HCT116 (cell line): ENCODE data around the gene KIF5C. TPM values are rescaled to one million over a fixed set of nuclear protein-coding genes. Genes with fewer than 3 reads are reported as not detected.
"Not testable (repeated sequence)": the region's sequence is repeated elsewhere in the genome, so short reads cannot be mapped to it uniquely, and the experiment has no call there.

Source experiments
- ATAC-seq: fragments of 200-7000 bp; cut with Tn5 transposase; 2 replicates; pipeline ENCODE4 v1.9.1; 2020; ENCODE audit warnings: mild to moderate bottlenecking, moderate library complexity
- BruUV-seq: library from RNA; stranded (reverse); fragments of 400-500 nt; replicated peaks from 2 replicates; lab custom pipeline; 2021; lab: Mats Ljungman, UMichigan
- CTCF ChIA-PET: fragments of 300-600 bp; sonication (Branson Sonifier 250); formaldehyde crosslinking; loops from one replicate; lab custom pipeline; 2021; ENCODE audit warnings: antibody characterized with exemption; lab: Charles Lee
- POLR2A ChIA-PET: fragments of 300-600, 350-600 bp; sonication (Branson Sonifier 250); formaldehyde crosslinking; loops from one replicate; lab custom pipeline; 2021; ENCODE audit warnings: antibody characterized with exemption; lab: Charles Lee
- RAD21 ChIA-PET, 2 experiments: fragments of 300-600 bp; sonication (Branson Sonifier 250); formaldehyde crosslinking; loops; one replicate each; lab custom pipeline; 2023; ENCODE audit warnings: low total read pairs in 2 of 2; ENCODE audit not compliant: uncharacterized antibody in 2 of 2, unreplicated experiment in 2 of 2, low non-redundant PET in 1 of 2; lab: Charles Lee
- DNase-seq: peaks from one replicate; pipeline ENCODE4 v3.0.0-alpha.2; 2010; ENCODE audit warnings: low read depth, low spot score
- H2AFZ ChIP-seq: fragments of 200-600 bp; shearing (Covaris generic), sonication (generic); 2 replicates; pipeline ENCODE4 v1.6.1; 2017; ENCODE audit warnings: low read depth, mixed run types, mixed read lengths, antibody characterized with exemption, low read length; ENCODE audit not compliant: poor library complexity, severe bottlenecking
- H3K27ac ChIP-seq: 2 replicates; pipeline ENCODE4 v1.5.1; 2012; ENCODE audit warnings: low read depth, low read length
- H3K27me3 ChIP-seq: fragments of 200-600 bp; sonication (generic); 2 replicates; pipeline ENCODE4 v1.6.1; 2016; ENCODE audit warnings: mixed run types, low read length, mixed read lengths; ENCODE audit not compliant: insufficient read depth
- H3K36me3 ChIP-seq, 2 experiments: fragments of 200-500 bp in 1 of 2; fragments of 200-600 bp in 1 of 2; sonication (Bioruptor generic) in 1 of 2; sonication (generic) in 1 of 2; 2 replicates each; pipeline versions ENCODE4 v1.5.1 to v1.6.1; 2014 to 2016; ENCODE audit warnings: low read length in 2 of 2, inconsistent platforms in 1 of 2, mixed read lengths in 1 of 2, mixed run types in 1 of 2; ENCODE audit not compliant: insufficient read depth in 2 of 2, control insufficient read depth in 1 of 2
- H3K4me1 ChIP-seq, 2 experiments: fragments of 200-600 bp in 1 of 2; sonication (generic) in 1 of 2; 2 replicates each; pipeline versions ENCODE4 v1.5.1 to v1.6.1; 2012 to 2017; ENCODE audit warnings: low read length in 2 of 2, inconsistent platforms in 1 of 2, mild to moderate bottlenecking in 1 of 2, mixed read lengths in 1 of 2, mixed run types in 1 of 2, moderate library complexity in 1 of 2; ENCODE audit not compliant: insufficient read depth in 2 of 2, control insufficient read depth in 1 of 2
- H3K4me2 ChIP-seq: fragments of 200-600 bp; sonication (generic); 2 replicates; pipeline ENCODE4 v1.6.1; 2017; ENCODE audit warnings: mixed run types, low read length, mixed read lengths
- H3K4me3 ChIP-seq, 2 experiments: fragments of 200-600 bp in 1 of 2; sonication (generic) in 1 of 2; replicated peaks in 1 of 2; 2 replicates each; pipeline ENCODE4 v1.5.1; 2011 to 2016; ENCODE audit warnings: low read length in 2 of 2, control low read depth in 1 of 2, low read depth in 1 of 2, mild to moderate bottlenecking in 1 of 2, mixed read lengths in 1 of 2, mixed run types in 1 of 2
- H3K79me2 ChIP-seq: fragments of 200-600 bp; sonication (generic); 2 replicates; pipeline ENCODE4 v1.6.1; 2017; ENCODE audit warnings: mild to moderate bottlenecking, mixed run types, low read length, moderate library complexity, mixed read lengths; ENCODE audit not compliant: insufficient read depth
- H3K9ac ChIP-seq: fragments of 200-600 bp; sonication (generic); 2 replicates; pipeline ENCODE4 v1.6.1; 2016; ENCODE audit warnings: low read length, mixed read lengths
- H3K9me2 ChIP-seq: fragments of 200-600 bp; sonication (generic), shearing (Covaris generic); 2 replicates; pipeline ENCODE4 v1.6.1; 2017; ENCODE audit warnings: mixed run types, mild to moderate bottlenecking, moderate library complexity; ENCODE audit not compliant: insufficient read depth
- H3K9me3 ChIP-seq, 2 experiments: fragments of 200-500 bp in 1 of 2; fragments of 200-600 bp in 1 of 2; sonication (Bioruptor generic) in 1 of 2; sonication (generic) in 1 of 2; 2 replicates each; pipeline ENCODE4 v1.6.1; 2014 to 2017; ENCODE audit warnings: low read length in 2 of 2, mixed read lengths in 2 of 2, inconsistent platforms in 1 of 2, low read depth in 1 of 2, mild to moderate bottlenecking in 1 of 2, mixed run types in 1 of 2, moderate library complexity in 1 of 2; ENCODE audit not compliant: control insufficient read depth in 1 of 2, insufficient read depth in 1 of 2
- H4K20me1 ChIP-seq: fragments of 200-600 bp; sonication (generic), shearing (Covaris generic); 2 replicates; pipeline ENCODE4 v1.6.1; 2017; ENCODE audit warnings: mixed run types, mild to moderate bottlenecking, moderate library complexity; ENCODE audit not compliant: insufficient read depth
- CBX3 ChIP-seq: IDR thresholded peaks from 2 replicates; pipeline ENCODE4 v1.6.1; 2012; ENCODE audit warnings: low read depth
- CEBPB ChIP-seq: IDR thresholded peaks from 2 replicates; pipeline ENCODE4 v1.6.1; 2012; ENCODE audit warnings: low read depth
- POLR2A ChIP-seq: IDR thresholded peaks from 2 replicates; pipeline ENCODE4 v1.7.0; 2011; ENCODE audit warnings: borderline replicate concordance; ENCODE audit not compliant: insufficient read depth, insufficient read length; ENCODE audit errors: extremely low read depth
- TCF7L2 ChIP-seq: IDR thresholded peaks from 2 replicates; pipeline ENCODE4 v1.7.0; 2011; ENCODE audit warnings: borderline replicate concordance, inconsistent platforms; ENCODE audit not compliant: insufficient read depth, insufficient read length; ENCODE audit errors: extremely low read depth
- ZFX ChIP-seq: fragments of 450-650 bp; IDR thresholded peaks from 2 replicates; pipeline ENCODE4 v1.6.1; 2017
- ZNF274 ChIP-seq: fragments of 200-500 bp; sonication (Bioruptor generic); IDR thresholded peaks from 2 replicates; pipeline ENCODE4 v1.6.1; 2014; ENCODE audit warnings: mild to moderate bottlenecking, low read depth, low read length, inconsistent platforms
- intact Hi-C: fragments of 100-400 bp; cut with micrococcal nuclease; formaldehyde crosslinking; loops from 2 replicates; pipeline ENCODE4 v1.10.0; 2022
- total RNA-seq: library from RNA; stranded (reverse); gene quantifications from one replicate; pipeline ENCODE4 v1.2.1, GENCODE V29; 2021; ENCODE audit not compliant: unreplicated experiment
- TF ChIP-seq, protein P1 (sequence below): IDR thresholded peaks from 2 replicates; pipeline ENCODE4 v1.6.1; 2012; ENCODE audit warnings: low read depth

KIF5C gene
- total RNA-seq, 1 experiment from 2014 or later: 6.5 TPM

DNA sequence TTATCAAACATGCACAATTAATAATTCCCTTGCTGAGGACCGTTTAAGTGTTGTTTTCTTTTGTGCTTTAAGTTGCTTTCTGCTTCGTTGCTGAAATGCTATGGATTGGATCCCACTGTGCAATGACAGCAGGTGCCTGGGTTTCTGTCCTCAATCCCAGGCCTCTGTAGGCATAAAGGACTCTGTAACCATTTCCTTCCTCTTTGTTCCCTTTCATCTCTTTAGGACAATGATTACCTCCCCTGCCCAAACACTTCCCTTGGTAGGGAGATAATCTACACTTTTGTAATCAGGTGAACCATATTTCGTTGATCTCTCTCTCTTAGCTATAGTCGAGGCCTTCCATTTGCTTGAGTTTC is 104.9 kb downstream of the KIF5C start:
- ChIA-PET RAD21 (no interaction called here), CTCF (no interaction called here), POLR2A (no interaction called here)
- Histone ChIP-seq H3K36me3 (no peaks in the 10 kb centered on the region), H3K27me3 (no peaks in the 10 kb centered on the region), H4K20me1 (no peaks in the 10 kb centered on the region), H3K9me3 (no peaks in the 10 kb centered on the region), H3K4me3 (no peak overlapping the region), H3K4me1 (no peaks in the 10 kb centered on the region), H3K9me2 (no peaks in the 10 kb centered on the region), H3K4me2 (no peak overlapping the region), H3K9ac (no peak overlapping the region), H3K27ac (no peak overlapping the region), H3K79me2 (no peaks in the 10 kb centered on the region), H2AFZ (no peak overlapping the region)
- no TSS peak for BruUV-seq
- intact Hi-C loops: no loop called here
- ATAC-seq (no peak), DNase-seq (no peak)
- TF ChIP-seq ZFX (no peak), TCF7L2 (no peak), POLR2A (no peak), ZNF274 (no peak), CBX3 (no peak), CEBPB (no peak)
- TF ChIP-seq, protein P1, sequence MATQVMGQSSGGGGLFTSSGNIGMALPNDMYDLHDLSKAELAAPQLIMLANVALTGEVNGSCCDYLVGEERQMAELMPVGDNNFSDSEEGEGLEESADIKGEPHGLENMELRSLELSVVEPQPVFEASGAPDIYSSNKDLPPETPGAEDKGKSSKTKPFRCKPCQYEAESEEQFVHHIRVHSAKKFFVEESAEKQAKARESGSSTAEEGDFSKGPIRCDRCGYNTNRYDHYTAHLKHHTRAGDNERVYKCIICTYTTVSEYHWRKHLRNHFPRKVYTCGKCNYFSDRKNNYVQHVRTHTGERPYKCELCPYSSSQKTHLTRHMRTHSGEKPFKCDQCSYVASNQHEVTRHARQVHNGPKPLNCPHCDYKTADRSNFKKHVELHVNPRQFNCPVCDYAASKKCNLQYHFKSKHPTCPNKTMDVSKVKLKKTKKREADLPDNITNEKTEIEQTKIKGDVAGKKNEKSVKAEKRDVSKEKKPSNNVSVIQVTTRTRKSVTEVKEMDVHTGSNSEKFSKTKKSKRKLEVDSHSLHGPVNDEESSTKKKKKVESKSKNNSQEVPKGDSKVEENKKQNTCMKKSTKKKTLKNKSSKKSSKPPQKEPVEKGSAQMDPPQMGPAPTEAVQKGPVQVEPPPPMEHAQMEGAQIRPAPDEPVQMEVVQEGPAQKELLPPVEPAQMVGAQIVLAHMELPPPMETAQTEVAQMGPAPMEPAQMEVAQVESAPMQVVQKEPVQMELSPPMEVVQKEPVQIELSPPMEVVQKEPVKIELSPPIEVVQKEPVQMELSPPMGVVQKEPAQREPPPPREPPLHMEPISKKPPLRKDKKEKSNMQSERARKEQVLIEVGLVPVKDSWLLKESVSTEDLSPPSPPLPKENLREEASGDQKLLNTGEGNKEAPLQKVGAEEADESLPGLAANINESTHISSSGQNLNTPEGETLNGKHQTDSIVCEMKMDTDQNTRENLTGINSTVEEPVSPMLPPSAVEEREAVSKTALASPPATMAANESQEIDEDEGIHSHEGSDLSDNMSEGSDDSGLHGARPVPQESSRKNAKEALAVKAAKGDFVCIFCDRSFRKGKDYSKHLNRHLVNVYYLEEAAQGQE: no peak
- TF ChIP-seq, all 23 proteins: peak for 0

DNA sequence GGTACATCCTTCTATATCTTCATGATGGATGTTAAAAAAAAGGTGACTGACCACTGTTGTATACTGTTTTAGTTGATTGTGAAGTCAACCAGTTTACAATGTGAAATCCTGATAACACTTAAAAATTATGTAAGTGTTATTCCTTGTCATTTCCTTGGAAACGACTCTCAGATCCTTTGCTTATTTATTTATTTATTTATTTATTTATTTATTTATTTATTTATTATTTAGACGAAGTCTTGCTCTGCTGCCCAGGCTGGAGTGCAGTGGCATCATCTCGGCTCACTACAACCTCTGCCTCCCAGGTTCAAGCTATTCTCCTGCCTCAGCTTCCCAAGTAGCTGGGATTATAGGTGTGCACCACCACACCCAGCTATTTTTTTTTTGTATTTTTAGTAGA is 105.5 kb downstream of the KIF5C start:
- H3K36me3 ChIP-seq, H3K9me3 ChIP-seq, H3K4me3 ChIP-seq, H3K27ac ChIP-seq, intact Hi-C loops, H3K27me3 ChIP-seq, CTCF ChIA-PET, H2AFZ ChIP-seq, H3K9ac ChIP-seq, BruUV-seq, DNase-seq, H3K79me2 ChIP-seq, H3K4me2 ChIP-seq, POLR2A ChIA-PET, ATAC-seq, RAD21 ChIA-PET, H3K4me1 ChIP-seq, H3K9me2 ChIP-seq, H4K20me1 ChIP-seq: not testable (repeated sequence)
